Inflammatory macrophage treated with lipopolysaccharide for 1 hour (primary cell): ENCODE data around the gene ISOC2.

ENCODE experiments used
- DNase-seq, 2 donors: peaks; one replicate each; pipeline ENCODE4 v3.0.0-alpha.2; 2020 to 2022

The ISOC2 gene

DNA sequence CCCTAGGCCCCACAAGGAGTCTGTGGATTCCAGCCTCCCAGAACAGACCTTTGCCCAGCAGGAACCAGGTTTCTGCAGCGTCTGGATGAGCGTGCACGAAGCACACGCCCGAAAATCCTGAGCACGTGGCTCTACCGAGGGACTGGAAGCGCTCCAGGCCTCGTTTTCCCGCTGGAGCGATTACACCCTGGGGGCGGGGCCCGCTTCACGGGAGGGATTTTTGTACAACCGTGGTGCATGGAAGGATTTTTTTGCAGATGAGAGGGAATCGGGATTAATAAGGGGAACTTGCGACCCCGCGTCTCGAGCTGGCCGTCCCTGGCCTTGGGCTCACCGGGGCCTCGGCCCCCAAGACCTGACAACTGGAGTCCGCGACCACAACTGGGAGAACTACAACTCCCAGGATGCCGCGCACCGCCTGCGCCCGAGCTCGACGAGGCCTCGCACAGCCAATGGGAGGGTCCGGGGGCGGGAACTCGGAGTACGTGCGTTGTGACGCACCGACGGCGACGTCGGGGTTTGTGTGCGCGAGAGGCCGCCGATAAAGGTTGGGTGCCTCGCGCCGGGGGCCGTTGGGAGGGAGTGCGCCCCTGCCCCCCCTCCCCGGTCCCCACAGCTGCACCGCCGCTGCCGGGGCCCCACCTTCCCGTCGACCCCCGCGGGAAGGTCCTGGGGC is 14.8 kb upstream of the ISOC2 start, which contains the start of gene ZNF628:
TSS of gene ZNF628 (plus strand) at position 518 of the 676 bp plus-strand sequence. CDS start 3,294 bp downstream, outside the sequence.
- DNase-seq: peak; percentile 97

DNA sequence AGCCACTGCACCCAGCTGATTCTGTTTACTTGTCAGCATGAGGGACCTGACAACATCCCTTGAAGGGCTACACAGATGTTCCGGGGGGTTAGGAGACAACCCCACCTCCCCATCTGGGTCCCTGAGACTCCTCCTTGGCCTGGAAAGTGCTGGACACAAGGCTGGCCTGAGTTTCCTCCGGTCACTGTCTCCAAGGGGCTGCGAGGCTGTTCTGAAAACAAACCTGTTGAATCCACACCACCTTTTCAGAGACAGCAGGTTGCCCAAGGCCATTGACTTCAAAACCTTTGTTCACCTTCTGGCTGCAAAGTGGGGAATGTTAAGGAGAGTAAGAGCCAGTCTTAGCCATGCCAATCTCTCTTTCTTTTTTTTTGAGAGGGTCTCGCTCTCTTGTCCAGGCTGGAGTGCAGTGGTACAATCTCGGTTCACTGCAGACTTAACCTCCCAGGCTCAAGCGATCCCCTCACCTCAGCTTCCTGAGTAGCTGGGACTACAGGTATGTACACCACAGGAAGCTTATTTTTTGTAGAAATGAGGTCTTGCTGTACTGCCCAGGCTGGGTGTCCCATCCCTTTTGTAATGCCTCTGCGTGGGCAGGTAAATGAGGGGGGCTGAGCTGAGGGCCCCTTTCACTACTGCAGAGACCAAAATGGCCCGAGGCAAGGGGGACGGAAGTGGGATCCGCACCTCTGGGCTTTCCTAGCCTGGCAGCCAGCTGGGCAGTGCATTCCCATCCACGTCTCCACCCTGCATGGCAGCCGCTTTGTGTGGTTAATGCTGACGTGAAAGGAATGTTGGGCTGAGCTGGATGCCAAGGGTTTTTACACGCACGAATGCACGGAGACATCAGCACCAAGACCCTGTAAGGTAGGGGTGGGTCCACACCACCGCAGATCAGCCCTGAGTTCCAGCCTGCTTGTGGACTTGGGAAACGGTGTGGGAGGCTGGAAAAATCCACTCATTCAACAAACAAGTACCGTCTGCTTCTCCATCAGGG is 13.1 kb upstream of the ISOC2 start:
- no peak for DNase-seq

DNA sequence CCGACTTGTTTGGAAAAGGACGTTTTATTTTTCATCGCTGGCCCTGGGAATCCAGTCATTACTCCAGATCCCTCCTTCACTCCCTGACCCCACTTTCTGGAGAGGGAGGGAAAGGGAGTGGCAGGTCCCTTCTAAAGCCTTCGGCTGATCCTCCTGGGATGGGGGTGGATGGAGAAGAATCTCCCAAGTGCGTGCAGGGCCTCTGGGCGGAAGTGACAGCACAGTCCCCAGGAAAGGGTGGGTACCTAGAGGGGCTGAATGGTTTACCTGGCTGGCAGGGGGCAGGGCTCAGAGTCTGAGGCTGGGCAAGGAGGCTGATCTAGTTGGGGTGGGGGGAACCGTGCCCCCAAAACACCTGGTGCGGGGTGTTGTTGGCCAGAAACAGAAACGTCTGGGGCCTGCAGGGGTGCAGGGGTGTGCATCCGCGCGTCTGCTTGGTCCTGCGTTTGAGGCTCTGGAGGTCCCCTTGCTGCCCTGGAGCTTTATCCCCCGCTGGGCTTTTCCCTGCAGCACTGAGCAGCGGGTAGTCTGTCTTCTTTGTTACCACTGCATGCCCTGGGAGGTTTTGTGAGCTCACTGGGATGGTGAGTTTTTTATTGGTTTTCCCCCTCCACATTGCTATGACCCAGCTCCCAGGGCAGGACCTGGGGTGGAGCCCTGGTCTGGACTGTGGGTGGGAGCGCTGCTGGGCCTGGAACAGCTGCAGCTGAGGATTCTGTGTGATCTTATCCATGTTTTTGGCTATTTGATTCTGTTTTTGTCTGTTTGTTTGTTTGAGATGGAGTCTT is 12.0 kb upstream of the ISOC2 start:
- DNase-seq: no peak

DNA sequence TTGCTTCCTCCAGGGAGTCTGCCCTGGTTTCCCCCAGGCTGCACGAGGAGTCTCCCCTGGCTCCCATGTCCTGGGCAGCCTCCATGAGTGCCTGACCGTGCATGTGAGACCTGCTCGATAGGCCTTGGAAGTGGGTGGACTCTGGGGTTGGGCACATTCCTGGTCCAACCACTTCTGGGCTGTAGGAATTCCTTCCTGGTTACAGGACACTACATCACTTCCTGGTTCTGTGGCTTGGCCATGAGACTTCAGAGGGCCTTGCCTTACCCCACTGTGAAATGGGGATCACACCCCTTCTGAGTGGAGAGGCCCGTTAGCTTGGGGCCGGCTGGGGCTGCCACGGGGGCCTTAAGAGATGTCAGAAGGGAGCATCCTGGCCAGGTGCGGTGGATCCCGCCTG is 11.0 kb upstream of the ISOC2 start:
- no peak for DNase-seq

GRCh38 chr19:55471266-55471665 is 9.8 kb upstream of the ISOC2 start:
- DNase-seq: no peak

DNA sequence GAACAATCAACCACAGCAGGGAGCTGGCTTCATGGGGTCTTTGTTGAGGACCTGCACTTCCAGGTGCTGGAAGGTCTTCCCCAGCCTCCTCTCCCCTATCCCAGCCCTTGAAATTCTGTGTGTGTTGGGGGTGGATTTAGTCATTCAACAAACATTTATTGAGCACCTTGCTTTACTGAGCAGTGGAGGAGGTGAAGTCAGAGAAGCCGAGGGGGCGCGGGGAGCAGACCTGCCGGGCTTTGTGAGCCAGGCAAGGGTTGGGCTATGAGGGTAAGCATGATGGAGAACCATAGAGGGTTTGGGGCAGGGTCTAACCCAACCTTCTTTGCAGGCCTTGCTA is 6.6 kb upstream of the ISOC2 start:
- no peak for DNase-seq

DNA sequence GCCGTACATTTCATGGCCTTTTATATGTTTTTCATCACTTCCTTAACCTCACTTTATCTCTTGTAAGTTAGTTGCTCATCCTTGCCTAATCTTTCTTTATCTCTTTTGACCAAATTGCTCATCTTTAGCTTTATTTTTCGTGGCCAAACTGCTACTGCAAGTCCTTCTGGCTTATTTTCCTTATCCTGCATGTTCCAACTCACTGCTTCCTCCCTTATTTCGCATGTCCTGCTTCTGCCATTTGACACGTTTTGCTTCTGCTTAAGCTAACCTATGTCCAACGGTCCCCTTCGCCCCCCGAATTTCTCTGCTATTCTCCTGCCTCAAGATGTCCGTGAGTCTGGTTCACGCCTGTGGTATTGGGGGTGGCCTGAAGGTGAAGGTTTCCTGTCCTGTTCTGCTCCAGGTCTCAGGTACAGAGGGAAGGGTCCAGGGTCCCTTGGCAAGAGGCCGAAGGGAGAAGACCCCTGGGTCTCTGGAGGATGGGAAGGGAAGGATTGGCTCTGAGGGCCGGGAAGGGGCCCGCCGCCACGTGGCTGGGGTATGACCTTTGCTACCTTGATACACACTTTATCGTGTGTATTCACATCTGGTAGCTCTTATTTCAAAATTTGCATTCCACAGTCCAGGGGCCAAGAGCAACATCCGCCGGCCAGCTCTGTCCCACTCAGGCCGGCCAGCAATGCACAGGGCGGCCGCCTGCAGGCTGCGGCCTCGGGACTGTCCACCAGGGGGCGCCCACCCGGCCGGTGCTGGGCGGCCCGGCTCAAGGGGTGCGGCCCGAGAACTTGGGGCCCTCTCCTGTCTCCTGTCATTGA is 6.0 kb upstream of the ISOC2 start:
- DNase-seq: peak in 1 of 2 donors; percentile 72

DNA sequence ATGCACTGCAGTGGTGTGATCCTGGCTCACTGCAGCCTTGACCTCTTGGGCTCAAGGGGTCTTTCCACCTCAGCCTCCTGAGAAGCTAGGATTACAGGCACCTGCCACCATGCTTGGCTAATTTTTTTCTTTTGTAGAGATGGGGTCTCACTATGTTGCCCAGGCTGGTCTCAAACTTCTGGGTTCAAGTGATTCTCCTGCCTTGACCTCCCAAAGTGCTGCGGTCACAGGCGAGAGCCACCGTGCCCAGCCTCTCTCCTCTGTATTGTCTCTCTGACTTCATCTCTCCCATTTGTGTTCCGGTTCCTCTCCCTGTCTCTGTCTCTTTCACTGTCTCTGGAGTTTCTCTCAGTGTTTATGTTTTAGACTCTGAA is 4.8 kb upstream of the ISOC2 start:
- DNase-seq: no peak

- no peak for DNase-seq
Measured at GRCh38 chr19:55465460-55466240, 4.2 kb upstream of the ISOC2 start.

DNA sequence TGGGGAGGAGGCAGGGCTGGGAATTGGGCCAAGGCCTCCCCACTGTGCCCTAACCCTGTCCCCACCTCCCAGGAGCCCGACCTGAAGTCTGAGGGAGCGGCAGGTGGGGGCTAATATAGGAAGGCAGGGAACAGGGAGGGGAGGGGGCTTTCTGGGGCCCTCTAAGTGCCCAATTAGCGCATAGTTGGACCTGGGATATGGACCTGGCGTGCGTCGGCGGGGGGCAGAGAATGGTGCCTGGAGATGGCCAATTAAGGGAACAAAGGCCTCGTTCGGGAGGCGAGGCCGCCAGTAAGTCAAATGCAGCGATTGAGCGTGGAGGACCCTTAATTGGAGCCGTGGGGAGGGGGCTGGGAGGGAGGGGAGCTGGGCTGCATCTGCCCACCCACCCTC is 3.2 kb upstream of the ISOC2 start, which contains the start of gene C19orf85:
TSS of gene C19orf85 (minus strand) at position 90 of the 393 bp plus-strand sequence. CDS start 197 bp downstream, outside the sequence.
- no peak for DNase-seq

DNA sequence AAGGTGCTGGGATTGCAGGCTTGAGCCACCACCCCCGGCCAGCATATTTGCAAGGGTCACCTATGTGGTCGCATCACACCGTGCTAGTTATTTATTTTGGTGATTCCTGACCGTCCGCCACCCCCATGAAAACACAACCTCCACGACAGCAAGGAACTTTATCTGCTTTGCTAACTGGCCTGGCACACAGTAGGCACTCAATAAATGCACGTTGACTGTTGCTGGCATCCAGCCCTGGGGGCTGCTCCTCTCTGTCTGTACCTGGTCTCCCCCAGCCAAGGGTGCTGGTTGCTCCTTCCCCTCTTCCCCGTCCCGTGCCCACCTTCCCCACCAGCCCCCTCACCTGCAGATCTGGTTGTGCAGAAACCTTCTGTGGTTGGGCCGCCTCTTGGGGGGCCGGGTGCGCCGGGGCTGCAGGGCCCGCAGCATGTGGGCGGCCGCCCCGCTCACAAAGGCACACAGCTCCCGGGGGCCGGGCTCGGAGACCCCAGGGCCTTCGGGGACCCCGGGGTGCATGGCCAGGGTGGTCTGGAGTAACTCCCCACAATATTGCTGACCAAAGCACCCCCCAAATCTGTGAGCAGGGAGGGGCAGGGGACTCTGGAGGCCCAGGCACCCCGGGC is 2.7 kb upstream of the ISOC2 start:
- DNase-seq: no peak

GRCh38 chr19:55463583-55464031 is 2.2 kb upstream of the ISOC2 start:
- DNase-seq: no peak

DNA sequence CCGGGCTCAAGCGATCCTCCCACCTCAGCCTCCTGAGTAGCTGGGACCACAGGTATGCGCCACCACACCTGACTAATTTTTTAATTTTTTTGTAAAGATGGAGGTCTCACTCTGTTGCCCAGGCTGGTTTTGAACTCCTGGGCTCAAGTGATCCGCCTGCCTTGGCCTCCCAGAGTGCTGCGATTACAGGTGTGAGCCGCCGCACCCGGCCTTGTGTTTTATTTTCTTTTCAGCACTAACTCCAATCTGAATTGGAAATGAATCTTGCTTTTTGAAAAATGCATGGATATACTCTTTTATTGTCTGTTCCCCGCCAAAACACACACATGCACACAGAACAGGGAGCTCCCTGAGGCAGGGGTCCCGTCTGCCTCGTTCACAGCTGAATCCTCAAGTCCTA is 1.3 kb upstream of the ISOC2 start:
- DNase-seq: no peak

- DNase-seq: peak in 1 of 2 donors; percentile 29
Measured at GRCh38 chr19:55461974-55462626, 658 bp upstream of the ISOC2 start.

DNA sequence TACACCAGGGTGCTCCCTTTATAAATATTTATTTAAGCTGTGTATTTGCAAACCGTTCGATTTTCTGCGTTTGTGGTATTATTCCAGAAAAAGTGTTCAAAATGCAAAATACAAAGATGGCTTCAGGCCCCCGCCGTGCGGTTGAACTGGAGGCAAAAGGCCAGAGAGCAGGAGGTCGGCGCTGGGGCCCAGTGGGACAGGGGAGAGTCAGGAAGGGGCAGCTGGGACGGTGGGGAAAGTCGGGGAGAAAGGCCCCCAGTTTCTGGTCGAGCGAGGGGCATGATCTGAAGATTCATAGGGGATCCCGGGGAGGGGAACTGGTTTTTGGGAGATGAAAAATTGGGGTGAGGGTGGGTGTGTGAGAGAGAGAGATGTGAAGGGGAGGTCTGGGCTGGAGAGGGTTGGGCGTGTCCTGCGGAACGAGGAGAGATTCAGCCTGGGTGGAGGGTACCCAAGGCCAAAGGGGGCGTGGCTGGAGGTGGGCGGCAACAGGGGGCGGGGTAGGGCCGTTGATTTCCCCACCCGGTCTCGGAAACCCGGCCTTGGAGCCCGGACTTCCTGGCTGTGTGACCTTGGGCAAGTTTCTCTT is 678 bp downstream of the ISOC2 start:
- DNase-seq: peak; percentile 45 to 71

- DNase-seq: peak in 1 of 2 donors; percentile 6
Measured at GRCh38 chr19:55459950-55460657, 1.3 kb downstream of the ISOC2 start.

DNA sequence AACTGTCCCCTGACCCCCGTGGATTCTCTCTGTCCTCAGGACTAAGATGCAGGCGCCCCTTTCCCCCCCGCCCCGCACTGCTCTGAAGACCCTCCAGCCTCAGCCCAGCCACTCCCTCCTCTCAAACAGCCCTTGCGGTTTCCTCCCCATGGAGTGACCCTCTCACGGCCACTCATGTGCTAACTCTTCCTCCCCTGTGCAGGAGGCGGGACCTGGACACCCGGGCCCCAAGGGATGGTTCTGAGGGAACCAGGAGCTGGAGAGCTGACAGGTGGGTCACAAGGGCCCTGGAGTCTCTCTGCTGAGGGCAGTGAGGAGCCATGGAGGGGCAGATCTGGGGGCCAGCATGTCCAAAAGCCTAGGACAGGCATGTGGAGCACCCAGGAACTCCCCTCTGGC is 1.9 kb downstream of the ISOC2 start:
- DNase-seq: no peak

DNA sequence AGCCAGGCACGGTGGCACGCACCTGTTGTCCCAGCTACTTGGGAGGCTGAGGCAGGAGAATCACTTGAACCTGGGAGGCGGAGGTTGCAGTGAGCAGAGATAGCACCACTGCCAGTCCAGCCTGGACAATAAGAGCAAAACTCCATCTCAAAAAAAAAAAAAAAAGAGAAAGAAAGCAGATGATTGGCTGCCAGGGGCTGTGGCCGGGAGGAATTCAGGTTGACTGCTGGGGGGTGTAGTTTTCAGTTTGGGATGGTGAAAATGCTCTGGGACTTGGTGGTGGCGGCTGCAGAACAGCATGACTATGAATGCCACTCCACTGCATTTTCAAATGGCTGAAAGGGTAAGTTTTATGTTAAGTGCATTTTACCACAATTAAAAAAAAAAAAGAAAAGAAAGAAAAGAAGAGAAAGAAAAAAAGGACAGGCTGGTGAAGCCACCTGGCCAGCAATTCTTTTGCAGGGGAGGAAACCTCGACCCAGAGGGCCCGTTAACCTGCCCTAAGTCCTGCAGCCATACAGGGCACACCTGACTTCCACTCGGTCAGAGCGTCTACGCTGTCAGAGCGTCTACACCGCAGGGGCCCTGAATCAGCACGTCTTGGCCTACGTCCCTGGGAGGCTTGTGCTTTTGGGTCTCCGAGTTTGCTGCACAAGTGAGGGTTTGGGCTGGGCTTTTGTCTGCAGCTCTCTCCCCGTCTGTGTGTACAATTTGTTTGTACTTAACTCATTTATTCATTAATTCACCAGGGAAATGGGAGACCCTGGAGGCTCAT is 3.6 kb downstream of the ISOC2 start:
- DNase-seq: no peak
